NCI-H2029 treated with DMSO at 0.1 percent for 48 hours (cell line): Measurements from ENCODE around the gene PRR29.
"Not testable (repeated sequence)": the region's sequence is repeated elsewhere in the genome, so short reads cannot be mapped to it uniquely, and the experiment has no call there.

Experiments used
- DNase-seq: peaks from one replicate; lab custom pipeline; 2025; lab: John Stamatoyannopoulos, UW

The PRR29 gene

GRCh38 chr17:63974594-63975192 is 23.5 kb upstream of the PRR29 start:
- DNase-seq, result no peak

- DNase-seq, result no peak
Observed at GRCh38 chr17:63975541-63976092, 22.5 kb upstream of the PRR29 start.

GRCh38 chr17:63976702-63977101 is 21.4 kb upstream of the PRR29 start:
- no peak for DNase-seq

GRCh38 chr17:63978272-63979200 is 19.6 kb upstream of the PRR29 start:
- no peak for DNase-seq

- DNase-seq, result not testable (repeated sequence)
Observed at GRCh38 chr17:63982641-63983040, 15.5 kb upstream of the PRR29 start.

- no peak for DNase-seq
Observed at GRCh38 chr17:63983320-63983719, 14.8 kb upstream of the PRR29 start.

- no peak for DNase-seq
Observed at GRCh38 chr17:63984236-63984635, 13.9 kb upstream of the PRR29 start.

- DNase-seq, result no peak
Observed at GRCh38 chr17:63984651-63985386, 13.3 kb upstream of the PRR29 start.

- no peak for DNase-seq
Observed at GRCh38 chr17:63985387-63986140, 12.6 kb upstream of the PRR29 start.

GRCh38 chr17:63986821-63987220 is 11.3 kb upstream of the PRR29 start:
- no peak for DNase-seq

- no peak for DNase-seq
Observed at GRCh38 chr17:63987221-63988126, 10.7 kb upstream of the PRR29 start.

GRCh38 chr17:63988127-63988478 is 10.0 kb upstream of the PRR29 start:
- no peak for DNase-seq

- DNase-seq, result no peak
Observed at GRCh38 chr17:63988741-63989621, 9.2 kb upstream of the PRR29 start.

GRCh38 chr17:63989622-63990345 is 8.4 kb upstream of the PRR29 start:
- no peak for DNase-seq

GRCh38 chr17:63991611-63992010 is 6.5 kb upstream of the PRR29 start:
- DNase-seq, result no peak

GRCh38 chr17:63993368-63993985 is 4.7 kb upstream of the PRR29 start:
- DNase-seq, result no peak

- DNase-seq, result no peak
Observed at GRCh38 chr17:63995626-63996025, 2.5 kb upstream of the PRR29 start.

GRCh38 chr17:63996430-63997182 is 1.5 kb upstream of the PRR29 start:
- no peak for DNase-seq
